Activated naive CD8-positive, alpha-beta T cell treated with anti-CD3 and anti-CD28 coated beads for 36 hours (primary cell): ENCODE data around the gene UNCX. TPM values are rescaled to one million over a fixed set of nuclear protein-coding genes. Genes with fewer than 3 reads are reported as not detected.
"Not testable (repeated sequence)": the region's sequence is repeated elsewhere in the genome, so short reads cannot be mapped to it uniquely, and the experiment has no call there.

Experiments
- DNase-seq: peaks from one replicate; pipeline ENCODE4 v3.0.0; 2021
- H3K27ac Mint-ChIP-seq: one replicate; pipeline ENCODE4 v1.8.0; 2022; ENCODE audit warnings: mild to moderate bottlenecking, moderate library complexity, mixed read lengths
- H3K27me3 Mint-ChIP-seq: one replicate; pipeline ENCODE4 v1.8.0; 2022; ENCODE audit warnings: mild to moderate bottlenecking, mixed read lengths
- H3K36me3 Mint-ChIP-seq: one replicate; pipeline ENCODE4 v1.8.0; 2021; ENCODE audit warnings: mild to moderate bottlenecking, mixed read lengths
- H3K4me1 Mint-ChIP-seq: one replicate; pipeline ENCODE4 v1.8.0; 2021; ENCODE audit warnings: mixed read lengths
- H3K4me3 Mint-ChIP-seq: one replicate; pipeline ENCODE4 v1.8.0; 2022; ENCODE audit warnings: mild to moderate bottlenecking, moderate library complexity, mixed read lengths
- H3K9me3 Mint-ChIP-seq: one replicate; pipeline ENCODE4 v1.8.0; 2022; ENCODE audit warnings: mixed read lengths
- total RNA-seq, 2 experiments: library from RNA; stranded (reverse); gene quantifications; one replicate each; pipeline ENCODE4 v1.2.3, GENCODE V29; 2021

Gene UNCX
- total RNA-seq, 2 experiments from 2014 or later, result not detected

- peaks cover 41% of the 10 kb centered on the region for H3K27me3 Mint-ChIP-seq
- H3K9me3 Mint-ChIP-seq, result no peaks in the 10 kb centered on the region
- no peaks in the 10 kb centered on the region for H3K36me3 Mint-ChIP-seq
- no peak overlapping the region for H3K27ac Mint-ChIP-seq
- DNase-seq, result no peak
- H3K4me1 Mint-ChIP-seq, result no peaks in the 10 kb centered on the region
- H3K4me3 Mint-ChIP-seq, result no peak overlapping the region
These were observed 23.6 kb upstream of the UNCX start for GRCh38 chr7:1209097-1209496.

- DNase-seq, result no peak
- Mint-ChIP-seq H3K27me3 (peaks cover 45% of the 10 kb centered on the region), H3K9me3 (no peaks in the 10 kb centered on the region), H3K4me1 (no peaks in the 10 kb centered on the region), H3K4me3 (no peak overlapping the region), H3K36me3 (no peaks in the 10 kb centered on the region), H3K27ac (no peak overlapping the region)
These were observed 22.2 kb upstream of the UNCX start for GRCh38 chr7:1210321-1210978.

- DNase-seq, result no peak
- no peak overlapping the region for H3K4me3 Mint-ChIP-seq
- H3K9me3 Mint-ChIP-seq, result no peaks in the 10 kb centered on the region
- no peaks in the 10 kb centered on the region for H3K36me3 Mint-ChIP-seq
- no peak overlapping the region for H3K27ac Mint-ChIP-seq
- no peaks in the 10 kb centered on the region for H3K4me1 Mint-ChIP-seq
- H3K27me3 Mint-ChIP-seq, result peaks cover 50% of the 10 kb centered on the region
These were observed 21.6 kb upstream of the UNCX start for GRCh38 chr7:1210979-1211608.

GRCh38 chr7:1211611-1212010, 21.1 kb upstream of the UNCX start:
- no peak overlapping the region for H3K27ac Mint-ChIP-seq
- H3K4me3 Mint-ChIP-seq, result no peak overlapping the region
- H3K27me3 Mint-ChIP-seq, result peaks cover 50% of the 10 kb centered on the region
- no peaks in the 10 kb centered on the region for H3K36me3 Mint-ChIP-seq
- DNase-seq, result no peak
- no peaks in the 10 kb centered on the region for H3K4me1 Mint-ChIP-seq
- no peaks in the 10 kb centered on the region for H3K9me3 Mint-ChIP-seq

GRCh38 chr7:1212025-1212424, 20.6 kb upstream of the UNCX start:
- not testable (repeated sequence) for H3K4me1 Mint-ChIP-seq, H3K27ac Mint-ChIP-seq, DNase-seq, H3K9me3 Mint-ChIP-seq, H3K36me3 Mint-ChIP-seq, H3K4me3 Mint-ChIP-seq
- peaks cover 53% of the 10 kb centered on the region for H3K27me3 Mint-ChIP-seq

- Mint-ChIP-seq H3K27me3 (peaks cover 52% of the 10 kb centered on the region), H3K9me3 (no peaks in the 10 kb centered on the region), H3K36me3 (no peaks in the 10 kb centered on the region), H3K4me1 (no peaks in the 10 kb centered on the region), H3K4me3 (no peak overlapping the region), H3K27ac (no peak overlapping the region)
- DNase-seq, result no peak
These were observed 18.2 kb upstream of the UNCX start for GRCh38 chr7:1214516-1214915.

GRCh38 chr7:1218541-1219165, 14.0 kb upstream of the UNCX start:
- Mint-ChIP-seq H3K27me3 (peaks cover 58% of the 10 kb centered on the region), H3K9me3 (no peaks in the 10 kb centered on the region), H3K4me3 (no peak overlapping the region), H3K4me1 (no peaks in the 10 kb centered on the region), H3K27ac (no peak overlapping the region), H3K36me3 (no peaks in the 10 kb centered on the region)
- DNase-seq, result no peak

GRCh38 chr7:1219498-1219897, 13.2 kb upstream of the UNCX start:
- H3K27ac Mint-ChIP-seq, result no peak overlapping the region
- H3K4me3 Mint-ChIP-seq, result no peak overlapping the region
- DNase-seq, result no peak
- H3K36me3 Mint-ChIP-seq, result no peaks in the 10 kb centered on the region
- H3K4me1 Mint-ChIP-seq, result no peaks in the 10 kb centered on the region
- no peaks in the 10 kb centered on the region for H3K9me3 Mint-ChIP-seq
- H3K27me3 Mint-ChIP-seq, result peaks cover 60% of the 10 kb centered on the region

- H3K4me1 Mint-ChIP-seq, result no peaks in the 10 kb centered on the region
- H3K4me3 Mint-ChIP-seq, result no peak overlapping the region
- no peaks in the 10 kb centered on the region for H3K36me3 Mint-ChIP-seq
- no peak overlapping the region for H3K27ac Mint-ChIP-seq
- no peak for DNase-seq
- no peaks in the 10 kb centered on the region for H3K9me3 Mint-ChIP-seq
- peaks cover 66% of the 10 kb centered on the region for H3K27me3 Mint-ChIP-seq
These were observed 12.5 kb upstream of the UNCX start for GRCh38 chr7:1220000-1220726.

- Mint-ChIP-seq H3K9me3 (no peaks in the 10 kb centered on the region), H3K27ac (no peak overlapping the region), H3K4me1 (peaks cover 3% of the 10 kb centered on the region), H3K4me3 (no peak overlapping the region), H3K27me3 (peaks cover 70% of the 10 kb centered on the region), H3K36me3 (no peaks in the 10 kb centered on the region)
- DNase-seq, result no peak
These were observed 11.5 kb upstream of the UNCX start for GRCh38 chr7:1220977-1221745.

- peaks cover 6% of the 10 kb centered on the region for H3K4me1 Mint-ChIP-seq
- H3K9me3 Mint-ChIP-seq, result no peaks in the 10 kb centered on the region
- H3K27ac Mint-ChIP-seq, result no peak overlapping the region
- DNase-seq, result no peak
- H3K27me3 Mint-ChIP-seq, result peaks cover 83% of the 10 kb centered on the region
- H3K4me3 Mint-ChIP-seq, result no peak overlapping the region
- no peaks in the 10 kb centered on the region for H3K36me3 Mint-ChIP-seq
These were observed 9.3 kb upstream of the UNCX start for GRCh38 chr7:1223196-1223981.

- Mint-ChIP-seq H3K27ac (no peak overlapping the region), H3K4me1 (peaks cover 6% of the 10 kb centered on the region), H3K4me3 (no peak overlapping the region), H3K27me3 (peaks cover 91% of the 10 kb centered on the region), H3K36me3 (no peaks in the 10 kb centered on the region), H3K9me3 (no peaks in the 10 kb centered on the region)
- no peak for DNase-seq
These were observed 8.5 kb upstream of the UNCX start for GRCh38 chr7:1224086-1224716.

GRCh38 chr7:1225030-1225429, 7.6 kb upstream of the UNCX start:
- DNase-seq, result no peak
- Mint-ChIP-seq H3K4me1 (peaks cover 7% of the 10 kb centered on the region), H3K27ac (no peak overlapping the region), H3K4me3 (no peak overlapping the region), H3K36me3 (no peaks in the 10 kb centered on the region), H3K27me3 (peaks cover 91% of the 10 kb centered on the region), H3K9me3 (no peaks in the 10 kb centered on the region)
